HTR-8/SVneo (cell line): ENCODE measurements around the gene NFIA.

Source experiments
- DNase-seq: peaks from one replicate; pipeline ENCODE4 v3.0.0; 2011; ENCODE audit warnings: low spot score, mixed read lengths; ENCODE audit not compliant: insufficient read length
- FAIRE-seq: peaks from 2 replicates; lab custom pipeline; 2011; peaks lifted over from hg19 to GRCh38; lab: Jason Lieb, UNC

Gene NFIA

GRCh38 chr1:61231795-61232194, 149.4 kb downstream of the NFIA start:
- no peak for FAIRE-seq
- DNase-seq = no peak

DNA sequence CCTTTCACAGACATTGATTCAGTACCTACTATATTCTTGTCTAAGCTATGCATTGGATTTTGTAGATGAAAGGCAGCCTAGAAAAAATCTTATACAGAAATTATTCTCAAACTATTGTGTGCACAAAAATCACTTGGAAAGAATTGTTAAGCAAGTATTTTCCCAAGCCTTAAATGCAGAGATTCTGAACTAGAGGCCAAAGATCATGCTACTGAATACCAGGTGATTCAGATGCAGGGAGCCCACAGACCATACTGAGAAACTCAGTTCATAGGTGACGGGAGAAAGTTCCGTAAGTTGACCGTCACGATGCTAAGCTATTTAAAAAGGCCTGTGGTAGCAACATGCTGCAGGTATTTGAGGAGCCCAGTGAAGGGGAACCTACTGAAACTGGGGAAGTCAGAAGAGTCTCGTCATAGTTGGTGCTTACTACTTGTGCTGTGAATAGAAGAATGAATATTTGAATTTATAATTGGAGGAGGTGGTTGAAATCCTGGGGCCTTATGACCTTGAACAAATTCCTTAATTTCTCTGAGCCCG, 150.8 kb downstream of the NFIA start:
- FAIRE-seq = no peak
- no peak for DNase-seq

- DNase-seq (no peak), FAIRE-seq (no peak)
Measured at GRCh38 chr1:61234587-61234919, 152.2 kb downstream of the NFIA start.

GRCh38 chr1:61237147-61237546, 154.8 kb downstream of the NFIA start:
- FAIRE-seq = no peak
- DNase-seq = no peak

DNA sequence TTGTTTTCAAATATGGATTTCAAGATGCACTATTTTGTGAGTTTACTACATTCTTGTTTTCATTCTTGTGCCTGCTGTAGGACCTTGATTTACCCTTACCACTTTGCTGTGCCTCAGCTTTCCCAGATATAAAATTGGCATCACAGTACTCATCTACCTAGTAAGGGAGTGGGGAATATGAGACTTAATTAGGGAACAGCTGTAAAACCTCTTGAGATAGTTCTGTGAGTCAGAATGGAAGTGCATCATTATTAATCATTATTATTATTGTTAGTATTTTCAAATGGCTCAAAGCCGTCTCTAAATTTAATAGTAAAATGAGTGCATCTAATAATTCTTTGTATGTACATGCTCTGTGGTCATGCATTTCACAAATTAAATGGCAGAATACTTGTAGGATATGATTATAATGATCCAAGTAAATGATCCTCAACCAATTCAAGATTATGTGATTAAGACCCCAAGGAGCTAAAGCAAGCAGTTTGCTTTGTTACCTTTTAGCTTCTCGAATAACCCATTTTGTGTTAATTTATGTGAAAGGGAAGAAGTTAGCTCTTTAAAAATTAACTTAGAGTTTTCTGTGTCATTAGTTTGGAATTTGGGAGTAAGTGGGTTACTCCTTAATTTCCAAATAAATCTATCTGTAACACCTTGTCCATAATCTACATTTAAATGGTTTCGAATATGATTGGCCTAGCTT, 155.4 kb downstream of the NFIA start:
- FAIRE-seq (no peak), DNase-seq (no peak)

GRCh38 chr1:61238359-61238665, 156.0 kb downstream of the NFIA start:
- no peak for FAIRE-seq
- no peak for DNase-seq

- DNase-seq (no peak), FAIRE-seq (no peak)
Measured at GRCh38 chr1:61240878-61241277, 158.5 kb downstream of the NFIA start.

- DNase-seq (no peak), FAIRE-seq (no peak)
Measured at GRCh38 chr1:61241411-61241838, 159.1 kb downstream of the NFIA start.

- no peak for DNase-seq
- FAIRE-seq = no peak
Measured at GRCh38 chr1:61241973-61242381, 159.6 kb downstream of the NFIA start.

GRCh38 chr1:61244114-61244513, 161.8 kb downstream of the NFIA start:
- FAIRE-seq (no peak), DNase-seq (no peak)

GRCh38 chr1:61245696-61246400, 163.5 kb downstream of the NFIA start:
- FAIRE-seq (no peak), DNase-seq (no peak)

- no peak for DNase-seq
- FAIRE-seq = no peak
Measured at GRCh38 chr1:61247051-61247825, 164.9 kb downstream of the NFIA start.

DNA sequence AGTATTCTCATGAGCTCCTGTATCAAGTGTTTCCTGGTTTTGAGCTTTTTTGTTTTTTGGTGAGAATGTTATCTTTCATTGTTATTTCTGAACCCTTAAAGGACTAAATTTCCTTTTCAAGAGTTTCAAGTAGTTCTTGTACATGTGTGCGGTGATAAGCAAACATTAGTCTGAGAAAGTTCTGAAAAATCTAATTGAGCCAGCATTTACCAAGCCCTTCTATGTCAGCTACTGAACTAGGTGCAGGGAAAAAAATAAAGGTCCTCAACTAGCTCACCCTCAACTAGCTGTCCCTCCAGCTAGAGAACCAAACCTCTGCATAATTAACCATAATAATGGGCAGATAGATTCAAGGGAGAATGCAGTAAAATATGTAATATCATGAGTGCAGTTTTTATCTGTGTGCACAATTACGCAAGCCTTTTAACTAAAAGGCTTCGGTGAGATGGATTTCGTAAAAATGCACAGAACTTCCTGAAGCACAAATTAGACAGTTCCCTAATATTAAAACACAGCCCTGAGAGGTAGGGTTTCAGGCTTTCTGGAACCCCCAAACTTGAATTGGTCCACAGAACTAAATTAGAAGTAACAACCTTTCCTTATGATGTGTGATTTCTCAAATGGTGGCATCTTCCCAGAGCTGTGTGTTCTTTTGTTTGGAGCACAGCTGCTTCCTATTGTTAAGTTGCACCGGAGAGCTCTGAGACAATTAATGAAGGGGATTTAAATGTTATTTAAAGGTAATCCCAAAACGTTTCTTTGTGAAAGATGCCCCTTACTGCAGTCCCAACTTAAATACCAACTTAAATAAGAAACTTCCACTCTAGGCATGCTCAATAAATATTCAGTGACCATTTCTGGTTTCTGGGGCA, 165.8 kb downstream of the NFIA start:
- DNase-seq (no peak), FAIRE-seq (no peak)

- DNase-seq (no peak), FAIRE-seq (no peak)
Measured at GRCh38 chr1:61250933-61251332, 168.6 kb downstream of the NFIA start.

- FAIRE-seq (no peak), DNase-seq (no peak)
Measured at GRCh38 chr1:61253059-61253735, 170.8 kb downstream of the NFIA start.

GRCh38 chr1:61253912-61254633, 171.7 kb downstream of the NFIA start:
- DNase-seq = no peak
- no peak for FAIRE-seq

- DNase-seq = no peak
- no peak for FAIRE-seq
Measured at GRCh38 chr1:61254634-61255357, 172.4 kb downstream of the NFIA start.

- FAIRE-seq = no peak
- DNase-seq = no peak
Measured at GRCh38 chr1:61255358-61255703, 173.0 kb downstream of the NFIA start.
